ENCODE results near the gene CRTC1. TPM values are rescaled to one million over a fixed set of nuclear protein-coding genes. Genes with fewer than 3 reads are reported as not detected.

Gene CRTC1
- total RNA-seq, 1 experiment from 2014 or later = 2.1 TPM

GRCh38 chr19:18696023-18696422 lies 12.5 kb downstream of the CRTC1 start:
- in situ Hi-C loops (cut with HindIII; ENCODE audit: low sequenced_read_pairs) = no loop called here
- no peak for DNase-seq (ENCODE audit: low spot score)

GRCh38 chr19:18697680-18698079 lies 14.2 kb downstream of the CRTC1 start:
- DNase-seq (ENCODE audit: low spot score) = peak; percentile 90
- in situ Hi-C loops (cut with HindIII; ENCODE audit: low sequenced_read_pairs) = no loop called here

- in situ Hi-C loops (cut with HindIII; ENCODE audit: low sequenced_read_pairs) = no loop called here
- no peak for DNase-seq (ENCODE audit: low spot score)
Observed at GRCh38 chr19:18698321-18699167, 15.1 kb downstream of the CRTC1 start.

GRCh38 chr19:18699403-18700054 lies 16.0 kb downstream of the CRTC1 start:
- in situ Hi-C loops (cut with HindIII; ENCODE audit: low sequenced_read_pairs) = no loop called here

GRCh38 chr19:18700501-18701249 lies 17.2 kb downstream of the CRTC1 start:
- in situ Hi-C loops (cut with HindIII; ENCODE audit: low sequenced_read_pairs) = no loop called here
- peak; percentile 78 for DNase-seq (ENCODE audit: low spot score)

More at GRCh38 chr19:18699403-18700054, 16.0 kb downstream of the CRTC1 start:
- no peak for DNase-seq (ENCODE audit: low spot score)

- in situ Hi-C loops (cut with HindIII; ENCODE audit: low sequenced_read_pairs) = no loop called here
- no peak for DNase-seq (ENCODE audit: low spot score)
Observed at GRCh38 chr19:18701250-18701608, 17.7 kb downstream of the CRTC1 start.

GRCh38 chr19:18704054-18704453 lies 20.6 kb downstream of the CRTC1 start:
- in situ Hi-C loops (cut with HindIII; ENCODE audit: low sequenced_read_pairs) = no loop called here

GRCh38 chr19:18704971-18705370 lies 21.5 kb downstream of the CRTC1 start:
- no peak for DNase-seq (ENCODE audit: low spot score)
- in situ Hi-C loops (cut with HindIII; ENCODE audit: low sequenced_read_pairs) = no loop called here

More at GRCh38 chr19:18704054-18704453, 20.6 kb downstream of the CRTC1 start:
- no peak for DNase-seq (ENCODE audit: low spot score)

- no peak for DNase-seq (ENCODE audit: low spot score)
- in situ Hi-C loops (cut with HindIII; ENCODE audit: low sequenced_read_pairs) = no loop called here
Observed at GRCh38 chr19:18708452-18709231, 25.2 kb downstream of the CRTC1 start.

GRCh38 chr19:18709546-18709945 lies 26.1 kb downstream of the CRTC1 start:
- in situ Hi-C loops (cut with HindIII; ENCODE audit: low sequenced_read_pairs) = no loop called here
- no peak for DNase-seq (ENCODE audit: low spot score)

- no peak for DNase-seq (ENCODE audit: low spot score)
- in situ Hi-C loops (cut with HindIII; ENCODE audit: low sequenced_read_pairs) = no loop called here
Observed at GRCh38 chr19:18710186-18710585, 26.7 kb downstream of the CRTC1 start.

GRCh38 chr19:18710996-18711751 lies 27.7 kb downstream of the CRTC1 start:
- DNase-seq (ENCODE audit: low spot score) = no peak
- in situ Hi-C loops (cut with HindIII; ENCODE audit: low sequenced_read_pairs) = no loop called here

- no peak for DNase-seq (ENCODE audit: low spot score)
- in situ Hi-C loops (cut with HindIII; ENCODE audit: low sequenced_read_pairs) = no loop called here
Observed at GRCh38 chr19:18711893-18712292, 28.4 kb downstream of the CRTC1 start.

- peak; percentile 76 for DNase-seq (ENCODE audit: low spot score)
- in situ Hi-C loops (cut with HindIII; ENCODE audit: low sequenced_read_pairs) = no loop called here
Observed at GRCh38 chr19:18712981-18713380, 29.5 kb downstream of the CRTC1 start.

- DNase-seq (ENCODE audit: low spot score) = peak; percentile 83
- in situ Hi-C loops (cut with HindIII; ENCODE audit: low sequenced_read_pairs) = no loop called here
Observed at GRCh38 chr19:18713550-18714117, 30.2 kb downstream of the CRTC1 start.

GRCh38 chr19:18715416-18715815 lies 31.9 kb downstream of the CRTC1 start:
- in situ Hi-C loops (cut with HindIII; ENCODE audit: low sequenced_read_pairs) = no loop called here
- DNase-seq (ENCODE audit: low spot score) = no peak

GRCh38 chr19:18716857-18717256 lies 33.4 kb downstream of the CRTC1 start:
- in situ Hi-C loops (cut with HindIII; ENCODE audit: low sequenced_read_pairs) = no loop called here
- no peak for DNase-seq (ENCODE audit: low spot score)

- in situ Hi-C loops (cut with HindIII; ENCODE audit: low sequenced_read_pairs) = no loop called here
- no peak for DNase-seq (ENCODE audit: low spot score)
Observed at GRCh38 chr19:18717601-18718000, 34.1 kb downstream of the CRTC1 start.
